ENCODE results near the gene BARD1.

GRCh38 chr2:214843823-214844222 lies 34.3 kb upstream of the BARD1 start:
- TF ChIP-seq, protein P1, sequence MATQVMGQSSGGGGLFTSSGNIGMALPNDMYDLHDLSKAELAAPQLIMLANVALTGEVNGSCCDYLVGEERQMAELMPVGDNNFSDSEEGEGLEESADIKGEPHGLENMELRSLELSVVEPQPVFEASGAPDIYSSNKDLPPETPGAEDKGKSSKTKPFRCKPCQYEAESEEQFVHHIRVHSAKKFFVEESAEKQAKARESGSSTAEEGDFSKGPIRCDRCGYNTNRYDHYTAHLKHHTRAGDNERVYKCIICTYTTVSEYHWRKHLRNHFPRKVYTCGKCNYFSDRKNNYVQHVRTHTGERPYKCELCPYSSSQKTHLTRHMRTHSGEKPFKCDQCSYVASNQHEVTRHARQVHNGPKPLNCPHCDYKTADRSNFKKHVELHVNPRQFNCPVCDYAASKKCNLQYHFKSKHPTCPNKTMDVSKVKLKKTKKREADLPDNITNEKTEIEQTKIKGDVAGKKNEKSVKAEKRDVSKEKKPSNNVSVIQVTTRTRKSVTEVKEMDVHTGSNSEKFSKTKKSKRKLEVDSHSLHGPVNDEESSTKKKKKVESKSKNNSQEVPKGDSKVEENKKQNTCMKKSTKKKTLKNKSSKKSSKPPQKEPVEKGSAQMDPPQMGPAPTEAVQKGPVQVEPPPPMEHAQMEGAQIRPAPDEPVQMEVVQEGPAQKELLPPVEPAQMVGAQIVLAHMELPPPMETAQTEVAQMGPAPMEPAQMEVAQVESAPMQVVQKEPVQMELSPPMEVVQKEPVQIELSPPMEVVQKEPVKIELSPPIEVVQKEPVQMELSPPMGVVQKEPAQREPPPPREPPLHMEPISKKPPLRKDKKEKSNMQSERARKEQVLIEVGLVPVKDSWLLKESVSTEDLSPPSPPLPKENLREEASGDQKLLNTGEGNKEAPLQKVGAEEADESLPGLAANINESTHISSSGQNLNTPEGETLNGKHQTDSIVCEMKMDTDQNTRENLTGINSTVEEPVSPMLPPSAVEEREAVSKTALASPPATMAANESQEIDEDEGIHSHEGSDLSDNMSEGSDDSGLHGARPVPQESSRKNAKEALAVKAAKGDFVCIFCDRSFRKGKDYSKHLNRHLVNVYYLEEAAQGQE (IDR thresholded peaks at IDR 0.05), result no peak
- TF ChIP-seq, protein P2, sequence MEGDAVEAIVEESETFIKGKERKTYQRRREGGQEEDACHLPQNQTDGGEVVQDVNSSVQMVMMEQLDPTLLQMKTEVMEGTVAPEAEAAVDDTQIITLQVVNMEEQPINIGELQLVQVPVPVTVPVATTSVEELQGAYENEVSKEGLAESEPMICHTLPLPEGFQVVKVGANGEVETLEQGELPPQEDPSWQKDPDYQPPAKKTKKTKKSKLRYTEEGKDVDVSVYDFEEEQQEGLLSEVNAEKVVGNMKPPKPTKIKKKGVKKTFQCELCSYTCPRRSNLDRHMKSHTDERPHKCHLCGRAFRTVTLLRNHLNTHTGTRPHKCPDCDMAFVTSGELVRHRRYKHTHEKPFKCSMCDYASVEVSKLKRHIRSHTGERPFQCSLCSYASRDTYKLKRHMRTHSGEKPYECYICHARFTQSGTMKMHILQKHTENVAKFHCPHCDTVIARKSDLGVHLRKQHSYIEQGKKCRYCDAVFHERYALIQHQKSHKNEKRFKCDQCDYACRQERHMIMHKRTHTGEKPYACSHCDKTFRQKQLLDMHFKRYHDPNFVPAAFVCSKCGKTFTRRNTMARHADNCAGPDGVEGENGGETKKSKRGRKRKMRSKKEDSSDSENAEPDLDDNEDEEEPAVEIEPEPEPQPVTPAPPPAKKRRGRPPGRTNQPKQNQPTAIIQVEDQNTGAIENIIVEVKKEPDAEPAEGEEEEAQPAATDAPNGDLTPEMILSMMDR (IDR thresholded peaks at IDR 0.05; ENCODE audit: low read depth, low read length, missing input control), result no peak
- TF ChIP-seq, protein P3, sequence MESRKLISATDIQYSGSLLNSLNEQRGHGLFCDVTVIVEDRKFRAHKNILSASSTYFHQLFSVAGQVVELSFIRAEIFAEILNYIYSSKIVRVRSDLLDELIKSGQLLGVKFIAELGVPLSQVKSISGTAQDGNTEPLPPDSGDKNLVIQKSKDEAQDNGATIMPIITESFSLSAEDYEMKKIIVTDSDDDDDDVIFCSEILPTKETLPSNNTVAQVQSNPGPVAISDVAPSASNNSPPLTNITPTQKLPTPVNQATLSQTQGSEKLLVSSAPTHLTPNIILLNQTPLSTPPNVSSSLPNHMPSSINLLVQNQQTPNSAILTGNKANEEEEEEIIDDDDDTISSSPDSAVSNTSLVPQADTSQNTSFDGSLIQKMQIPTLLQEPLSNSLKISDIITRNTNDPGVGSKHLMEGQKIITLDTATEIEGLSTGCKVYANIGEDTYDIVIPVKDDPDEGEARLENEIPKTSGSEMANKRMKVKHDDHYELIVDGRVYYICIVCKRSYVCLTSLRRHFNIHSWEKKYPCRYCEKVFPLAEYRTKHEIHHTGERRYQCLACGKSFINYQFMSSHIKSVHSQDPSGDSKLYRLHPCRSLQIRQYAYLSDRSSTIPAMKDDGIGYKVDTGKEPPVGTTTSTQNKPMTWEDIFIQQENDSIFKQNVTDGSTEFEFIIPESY (IDR thresholded peaks at IDR 0.05), result peak; percentile 53
- peak in 1 of 2 donors; percentile 39 for TF ChIP-seq JUND (IDR thresholded peaks at IDR 0.05)
- no peak for TF ChIP-seq GABPA (IDR thresholded peaks at IDR 0.05 in 1 of 2, conservative IDR thresholded peaks at IDR 0.05 in 1 of 2)
- peak; percentile 83 for TF ChIP-seq SP1 (IDR thresholded peaks at IDR 0.05)
- TF ChIP-seq, protein P4, sequence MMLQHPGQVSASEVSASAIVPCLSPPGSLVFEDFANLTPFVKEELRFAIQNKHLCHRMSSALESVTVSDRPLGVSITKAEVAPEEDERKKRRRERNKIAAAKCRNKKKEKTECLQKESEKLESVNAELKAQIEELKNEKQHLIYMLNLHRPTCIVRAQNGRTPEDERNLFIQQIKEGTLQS (IDR thresholded peaks at IDR 0.05), result peak; percentile 61
- TF ChIP-seq, protein P5, sequence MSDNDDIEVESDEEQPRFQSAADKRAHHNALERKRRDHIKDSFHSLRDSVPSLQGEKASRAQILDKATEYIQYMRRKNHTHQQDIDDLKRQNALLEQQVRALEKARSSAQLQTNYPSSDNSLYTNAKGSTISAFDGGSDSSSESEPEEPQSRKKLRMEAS (IDR thresholded peaks at IDR 0.05), result peak; percentile 33
- TF ChIP-seq RAD21 (IDR thresholded peaks at IDR 0.05), result peak in 1 of 2 donors; percentile 19
- TF ChIP-seq HNF4G (IDR thresholded peaks at IDR 0.05), result no peak
- no peak for TF ChIP-seq FOXA1 (IDR thresholded peaks at IDR 0.05)
- no peak for TF ChIP-seq TAF1 (conservative IDR thresholded peaks at IDR 0.05)
- TF ChIP-seq EGR1 (IDR thresholded peaks at IDR 0.05; ENCODE audit: low read depth in 2 of 2), result peak; percentile 71 to 92

Measured in liver (tissue), 3 donors.